GM21786 (cell line): ENCODE results near the gene THY1.
"Not testable (repeated sequence)": the region's sequence is repeated elsewhere in the genome, so short reads cannot be mapped to it uniquely, and the experiment has no call there.

Source experiments
- ATAC-seq: cut with Tn5 transposase; IDR thresholded peaks from one replicate; pipeline ENCODE4 v1.9.1; 2021; ENCODE audit not compliant: unreplicated experiment

The THY1 gene

DNA sequence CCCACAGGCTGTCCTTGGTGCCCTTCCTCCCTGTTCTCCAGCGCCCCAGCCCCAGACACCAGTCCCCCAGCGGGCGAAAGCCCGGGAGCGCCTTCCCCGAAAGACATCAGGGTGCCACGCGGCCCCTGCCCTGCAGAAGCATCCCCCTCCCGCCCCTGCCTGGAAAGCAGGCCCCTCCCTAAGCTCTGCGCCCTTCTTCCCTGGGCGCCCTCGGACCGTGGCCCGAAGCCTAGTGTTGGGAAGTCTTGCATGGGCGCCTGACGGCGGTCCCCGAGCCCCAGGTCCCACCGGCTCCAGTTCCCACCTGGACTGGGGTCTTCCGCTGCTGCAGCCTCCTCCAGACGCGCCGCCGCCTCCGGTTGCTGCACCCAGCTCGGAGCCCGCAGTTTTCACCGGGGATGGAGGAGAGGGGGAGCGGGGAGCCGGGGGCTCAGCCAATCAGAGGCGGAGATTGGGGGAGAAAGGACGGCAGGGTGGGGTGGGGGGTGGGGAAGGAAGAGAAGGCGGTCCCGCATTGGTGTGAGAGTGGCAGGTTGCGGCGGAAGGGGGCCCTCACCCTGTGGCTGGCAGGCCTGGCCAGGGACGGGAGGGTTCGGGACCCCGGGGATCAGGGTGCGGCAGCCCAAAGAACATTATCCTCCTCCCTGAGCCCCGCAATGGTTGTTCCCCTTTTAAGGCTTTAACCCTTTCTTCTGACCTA is at the start of gene THY1:
THY1 (minus strand) TSS at position 364 of the 700 bp plus-strand sequence. CDS start 2,267 bp downstream, outside the sequence.
- ATAC-seq: no peak

DNA sequence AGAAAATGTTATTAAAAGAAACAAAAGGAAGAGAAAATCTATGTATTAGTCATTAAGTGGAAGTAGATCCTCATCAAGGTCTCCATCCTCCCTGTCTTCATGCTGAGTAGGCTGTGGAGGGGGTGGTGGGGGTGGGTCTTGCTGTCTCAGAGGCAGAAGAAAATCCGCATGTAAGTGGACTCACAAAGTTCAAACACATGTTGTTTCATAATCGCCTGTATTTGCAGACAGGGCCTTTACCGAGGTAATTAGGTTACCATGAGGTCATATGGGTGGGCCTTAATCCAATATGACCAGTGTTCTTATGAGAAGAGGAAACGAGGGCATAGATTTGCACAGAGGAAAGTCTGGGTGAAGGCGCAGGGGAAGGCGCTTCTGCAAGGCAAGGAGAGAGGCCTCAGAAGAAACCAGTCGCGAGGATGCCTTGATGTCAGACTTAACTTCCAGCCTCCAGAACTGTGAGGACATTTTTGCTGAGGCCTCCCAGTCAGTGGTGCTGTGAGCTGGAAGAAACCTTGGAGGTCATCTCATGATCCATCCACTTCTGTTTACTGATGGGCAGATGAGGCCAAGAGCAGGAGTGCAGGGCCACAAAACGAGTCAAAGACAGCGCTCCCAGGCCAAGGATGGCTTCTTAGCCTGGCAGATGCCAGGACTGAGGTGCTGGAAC is 49.3 kb upstream of the THY1 start:
- ATAC-seq: no peak

DNA sequence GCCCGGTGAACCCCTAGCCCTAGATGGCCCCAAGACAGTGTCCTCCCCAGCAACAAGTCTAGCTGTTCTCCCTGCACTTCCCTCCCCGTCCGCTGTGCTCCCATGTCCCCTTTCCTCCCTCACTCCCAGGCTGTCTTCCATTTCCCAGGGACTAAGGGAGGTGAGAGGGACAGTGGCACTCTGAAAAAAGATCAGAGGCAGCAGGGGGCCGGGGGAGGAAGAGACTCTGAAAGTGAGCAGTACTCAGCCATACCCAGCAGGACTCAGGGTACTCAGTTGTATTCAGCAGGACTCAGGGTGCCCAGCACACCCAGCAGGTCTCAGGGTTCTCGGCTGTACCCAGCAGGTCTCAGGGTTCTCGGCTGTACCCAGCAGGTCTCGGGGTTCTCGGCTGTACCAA is 48.4 kb upstream of the THY1 start:
- ATAC-seq: no peak

DNA sequence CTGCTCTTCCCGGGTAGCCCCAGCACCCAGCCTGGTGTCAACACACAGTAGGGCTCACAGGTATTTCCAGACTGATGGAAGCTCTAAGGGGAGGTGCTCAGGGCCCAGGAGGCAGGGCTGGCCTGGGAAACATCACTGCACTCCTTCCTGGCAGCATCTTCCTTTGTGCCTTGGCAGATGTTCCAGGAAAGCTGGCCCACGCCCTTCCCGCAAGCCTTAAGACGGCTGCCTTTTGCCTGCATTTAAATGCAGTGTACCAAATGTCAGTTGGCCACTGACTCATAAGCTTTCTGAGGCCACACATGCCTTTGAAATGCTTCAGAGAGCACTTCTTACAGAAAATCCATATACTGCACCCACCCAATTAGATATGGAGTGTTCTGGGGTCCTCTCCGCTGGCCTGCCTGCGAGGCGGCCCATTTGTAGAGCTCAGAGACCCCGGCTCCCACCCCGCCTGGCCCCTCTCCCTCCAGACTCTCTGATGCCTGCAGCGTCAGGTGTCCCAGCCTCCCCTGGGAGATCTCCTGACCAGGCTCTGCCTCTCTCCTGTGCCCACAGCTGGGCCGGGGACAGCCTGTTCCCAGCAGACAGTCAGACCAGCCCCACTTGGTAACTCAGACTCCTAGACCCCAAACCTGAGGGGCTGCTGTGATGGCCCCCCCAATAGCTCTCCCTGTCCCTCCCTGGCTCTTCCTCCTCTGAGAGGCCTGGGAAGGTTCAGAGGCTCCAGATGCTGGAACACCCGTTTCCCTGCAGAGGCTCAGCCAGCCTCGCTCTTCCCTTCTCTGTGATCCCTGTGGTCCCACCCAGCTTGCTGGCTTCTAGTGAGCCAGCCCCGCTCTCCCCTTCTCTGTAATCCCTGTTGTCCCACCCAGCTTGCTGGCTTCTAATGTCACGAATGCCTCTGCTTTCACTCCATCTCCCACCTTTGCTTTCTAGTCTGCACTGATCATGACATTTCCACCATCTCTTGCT is 47.6 kb upstream of the THY1 start:
- no peak for ATAC-seq

DNA sequence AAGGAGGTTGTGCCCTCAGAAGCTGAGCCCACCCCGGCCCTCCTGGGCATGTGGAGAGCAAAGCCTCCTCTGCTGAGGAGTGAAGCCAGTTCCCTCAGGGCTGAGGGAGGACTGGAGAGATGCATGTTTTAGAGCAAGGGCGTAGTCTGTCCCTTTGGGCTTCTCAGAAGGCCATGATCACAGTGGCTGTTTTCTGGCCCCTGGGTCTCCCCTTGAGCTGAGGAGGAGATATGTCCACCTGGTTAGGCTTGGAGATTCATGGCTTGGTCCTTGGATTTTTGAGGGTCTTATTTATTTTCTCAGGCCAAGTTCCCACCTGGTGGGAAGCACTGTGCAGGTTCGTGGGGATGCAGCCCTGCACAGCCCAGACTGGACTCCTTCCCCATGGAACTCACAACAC is 46.5 kb upstream of the THY1 start:
- no peak for ATAC-seq

DNA sequence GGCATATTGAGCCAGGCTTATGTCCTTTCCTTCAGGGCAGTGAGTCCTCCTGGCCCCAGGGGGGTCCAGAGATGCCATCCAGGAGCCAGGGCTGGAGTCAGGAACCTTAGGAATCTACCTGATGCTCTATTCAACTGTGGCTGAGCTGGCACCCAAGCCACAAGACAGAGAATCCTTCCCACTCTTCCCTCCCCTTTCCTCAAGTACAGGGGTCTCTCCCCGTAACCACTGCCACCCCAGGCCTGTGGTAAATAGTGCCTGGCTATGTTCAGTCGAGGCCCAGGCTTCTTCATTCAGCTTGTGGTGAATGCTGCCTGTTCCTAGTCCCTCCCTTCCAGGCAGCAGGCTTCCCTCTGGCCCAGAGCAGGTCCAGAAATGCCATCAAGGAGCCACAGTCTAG is 45.5 kb upstream of the THY1 start:
- ATAC-seq: no peak

DNA sequence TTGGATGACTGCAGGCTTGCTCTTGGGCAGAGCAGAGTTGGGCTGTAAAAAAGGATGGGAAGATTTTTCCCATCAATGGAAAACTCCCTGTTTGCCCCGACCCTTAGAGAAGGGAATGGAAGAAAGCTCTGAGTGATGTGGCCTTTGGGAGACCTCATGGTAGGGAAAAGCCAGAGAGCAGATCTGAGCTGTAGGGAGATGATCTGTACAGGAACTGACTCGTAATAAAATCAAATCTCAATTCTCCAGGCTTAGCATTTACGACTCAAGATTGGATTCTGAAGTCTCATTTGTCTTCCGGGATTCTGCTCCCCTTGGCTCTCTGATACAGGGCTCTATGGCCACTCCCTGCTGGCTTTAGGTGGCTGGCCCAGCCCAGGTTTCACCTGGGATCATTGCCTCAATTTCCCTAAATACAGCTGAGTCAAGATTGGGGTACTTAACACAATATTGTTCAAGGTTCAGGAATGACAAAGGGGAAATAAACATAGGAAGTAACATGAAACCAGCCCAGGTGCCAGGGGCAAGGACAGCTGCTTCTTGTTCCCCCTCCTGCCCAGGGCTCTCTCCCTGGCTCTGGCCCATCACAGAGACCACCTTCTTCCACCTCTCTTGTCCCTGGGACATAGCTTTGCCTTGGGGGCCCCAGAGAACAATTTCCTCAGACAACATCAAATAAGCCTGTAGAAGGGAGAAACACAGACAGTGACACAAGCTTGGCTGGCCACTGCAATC is 38.4 kb upstream of the THY1 start:
- no peak for ATAC-seq

DNA sequence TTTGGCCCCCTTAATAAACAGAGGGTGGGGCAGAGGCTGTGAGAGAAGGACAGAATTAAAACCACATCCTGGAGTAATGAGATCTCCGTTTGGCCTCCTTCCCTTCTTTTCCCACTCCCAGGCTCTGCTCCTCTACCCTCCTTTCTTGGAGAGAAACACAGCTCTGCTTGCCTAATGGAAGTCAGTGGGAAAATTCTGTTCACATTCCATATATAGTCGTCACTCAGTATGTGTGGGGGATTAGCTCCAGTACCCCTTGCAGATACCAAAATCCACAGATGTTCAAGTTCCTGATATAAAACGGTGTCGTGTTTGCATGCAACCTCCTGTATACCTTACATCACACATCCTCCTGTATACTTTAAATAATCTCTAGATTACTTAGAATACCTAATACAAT is 37.6 kb upstream of the THY1 start:
- ATAC-seq: no peak

DNA sequence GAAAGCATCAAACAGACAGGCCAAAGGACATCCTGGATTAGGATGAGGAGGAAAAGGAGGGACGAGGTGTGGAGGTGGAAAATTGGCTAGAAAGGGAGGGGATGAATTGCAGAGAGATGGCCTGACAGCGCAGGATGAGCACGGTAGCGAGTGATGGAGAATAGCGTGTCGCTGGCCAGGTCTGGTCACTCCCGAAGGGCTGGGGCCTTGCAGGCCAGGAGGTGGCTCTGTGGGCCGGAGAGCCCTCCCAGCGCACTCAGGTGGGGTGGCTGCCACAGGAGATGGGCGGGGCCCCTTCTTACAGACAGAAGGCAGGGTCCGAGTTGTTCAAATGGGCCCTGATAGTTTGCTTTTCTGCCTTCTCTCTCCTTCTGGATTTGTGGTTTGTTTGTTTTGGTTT is 37.1 kb upstream of the THY1 start:
- ATAC-seq: no peak

DNA sequence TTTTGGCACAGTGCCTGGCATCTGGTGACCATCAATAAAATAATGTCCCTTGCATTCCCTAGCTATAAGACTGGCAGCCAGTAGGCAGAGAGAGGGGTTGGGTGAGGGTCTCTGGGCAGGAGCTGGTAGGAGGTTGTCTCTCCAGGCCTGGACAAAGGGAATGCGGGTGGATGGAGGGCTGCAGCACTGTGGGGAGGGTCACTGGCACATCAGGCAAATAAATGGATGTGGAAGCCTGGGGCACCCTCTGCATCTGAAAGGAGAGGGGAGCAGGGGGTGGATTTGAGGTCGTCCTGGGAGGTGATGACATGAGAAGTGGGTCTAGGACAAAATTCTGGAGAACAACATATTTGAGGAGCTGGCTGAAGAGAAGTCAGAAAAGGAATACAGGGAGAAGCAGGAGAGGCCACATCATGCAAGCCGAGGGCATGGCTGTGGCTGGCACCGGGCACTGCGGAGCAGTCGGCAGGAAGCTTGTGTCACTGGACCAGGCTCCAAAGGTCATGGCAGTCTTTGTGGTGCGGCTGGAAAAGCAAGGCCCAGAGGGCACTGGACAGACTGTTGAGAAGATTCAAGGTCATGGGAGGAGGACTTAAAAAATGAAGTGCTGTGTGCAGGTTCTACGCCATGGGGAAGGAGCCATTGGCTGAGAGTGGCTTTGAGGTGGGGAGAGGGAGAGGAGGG is 36.5 kb upstream of the THY1 start:
- no peak for ATAC-seq

DNA sequence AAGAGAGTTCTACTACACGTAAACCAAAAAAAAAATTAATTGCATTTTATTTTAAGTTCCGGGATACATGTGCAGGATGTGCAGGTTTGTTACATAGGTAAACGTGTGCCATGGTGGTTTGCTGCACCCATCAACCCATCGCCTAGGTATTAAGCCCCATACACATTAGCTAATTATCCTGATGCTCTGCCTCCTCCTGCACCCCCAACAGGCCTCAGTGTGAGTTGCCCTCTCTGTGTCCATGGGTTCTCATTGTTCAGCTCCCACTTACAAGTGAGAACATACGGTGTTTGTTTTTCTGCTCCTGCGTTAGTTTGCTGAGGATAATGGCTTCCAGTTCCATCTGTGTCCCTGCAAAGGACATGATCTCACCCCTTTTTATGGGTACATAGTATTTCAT is 32.7 kb upstream of the THY1 start:
- not testable (repeated sequence) for ATAC-seq

DNA sequence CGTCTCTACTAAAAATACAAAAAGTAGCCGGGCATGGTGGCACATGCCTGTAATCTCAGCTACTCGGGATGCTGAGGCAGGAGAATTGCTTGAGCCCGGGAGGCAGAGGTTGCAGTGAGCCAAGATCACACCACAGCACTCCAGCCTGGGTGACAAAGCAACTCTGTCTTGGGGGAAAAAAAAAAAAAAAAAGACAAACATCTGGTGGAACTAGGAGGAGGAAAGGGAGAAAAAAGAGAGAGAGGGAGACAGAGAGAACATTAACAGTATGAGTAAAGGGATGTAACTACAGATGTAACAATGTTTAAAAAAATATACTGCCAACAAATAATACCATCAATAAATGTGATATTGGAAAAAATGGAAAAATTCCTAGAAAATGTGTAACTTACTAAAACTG is 32.3 kb upstream of the THY1 start:
- not testable (repeated sequence) for ATAC-seq

DNA sequence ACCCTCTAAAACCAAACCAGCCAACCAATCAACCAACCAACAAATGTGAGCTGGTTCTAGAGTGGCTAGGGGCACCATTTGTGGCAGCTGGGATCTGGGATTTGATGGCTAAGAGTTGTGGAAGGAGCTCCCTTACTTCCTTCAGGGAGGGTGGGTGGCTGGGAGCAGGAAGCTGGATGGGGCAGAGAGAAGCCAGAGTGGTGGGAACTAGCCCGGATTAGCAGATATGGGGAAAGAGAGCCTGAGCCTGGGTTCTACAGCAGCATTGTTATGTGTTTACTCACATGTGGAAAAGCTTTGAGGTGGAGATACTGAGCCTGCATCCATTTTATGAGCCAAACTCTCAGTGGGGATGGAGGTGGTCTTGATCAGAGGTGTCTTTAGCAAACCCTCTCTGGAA is 30.9 kb upstream of the THY1 start:
- no peak for ATAC-seq

DNA sequence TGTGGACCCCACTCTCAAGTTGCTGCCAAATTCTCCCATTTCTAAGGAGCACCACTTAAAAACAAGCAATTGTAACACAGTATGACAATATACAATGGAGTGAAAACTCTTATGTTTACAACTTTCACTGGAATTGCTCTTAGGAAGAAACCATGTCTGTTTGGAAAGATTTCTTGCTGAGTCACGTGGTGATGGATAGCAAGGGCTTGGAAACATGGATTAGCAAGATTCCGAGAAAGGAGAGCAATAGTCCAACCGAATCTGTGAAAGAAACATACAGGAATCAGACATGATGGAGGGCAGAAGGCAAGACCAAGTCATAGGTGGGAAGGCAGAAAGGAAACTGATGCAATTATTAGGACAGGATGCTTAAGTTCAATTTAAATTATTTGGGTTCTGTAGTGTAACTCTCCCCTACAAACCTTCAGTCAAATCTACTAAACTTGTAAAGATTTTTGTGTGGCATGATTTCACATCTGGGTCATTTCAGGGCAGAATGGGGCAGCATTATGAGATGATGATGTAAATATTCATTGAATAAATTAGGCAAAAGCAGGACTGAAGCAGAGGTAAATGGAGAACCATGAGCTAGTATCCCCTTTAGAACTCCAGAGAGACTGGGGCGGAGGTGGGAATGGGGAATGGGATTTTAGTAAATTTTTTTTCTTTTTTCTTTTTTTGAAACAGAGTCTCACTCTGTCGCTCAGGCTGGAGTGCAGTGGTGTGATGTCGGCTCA is 27.8 kb upstream of the THY1 start:
- no peak for ATAC-seq

DNA sequence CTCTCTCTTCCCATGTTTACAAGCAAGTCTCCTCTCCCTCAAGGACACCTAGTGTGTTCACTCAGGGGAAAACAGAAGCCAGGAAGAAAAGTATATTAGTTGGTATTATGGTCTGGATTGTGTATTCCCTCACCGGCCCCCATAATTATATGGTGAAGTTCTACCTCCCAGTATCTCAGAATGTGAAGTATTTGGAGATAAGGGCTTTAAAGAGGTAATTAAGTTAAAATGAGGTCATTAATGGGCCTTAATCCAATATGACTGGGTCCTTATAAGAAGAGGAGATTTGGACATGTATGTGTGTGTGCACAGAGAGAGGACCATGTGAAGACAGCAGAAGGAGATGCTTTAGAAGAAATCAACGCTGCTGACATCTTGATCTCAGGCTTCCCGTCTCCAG is 26.5 kb upstream of the THY1 start:
- no peak for ATAC-seq

DNA sequence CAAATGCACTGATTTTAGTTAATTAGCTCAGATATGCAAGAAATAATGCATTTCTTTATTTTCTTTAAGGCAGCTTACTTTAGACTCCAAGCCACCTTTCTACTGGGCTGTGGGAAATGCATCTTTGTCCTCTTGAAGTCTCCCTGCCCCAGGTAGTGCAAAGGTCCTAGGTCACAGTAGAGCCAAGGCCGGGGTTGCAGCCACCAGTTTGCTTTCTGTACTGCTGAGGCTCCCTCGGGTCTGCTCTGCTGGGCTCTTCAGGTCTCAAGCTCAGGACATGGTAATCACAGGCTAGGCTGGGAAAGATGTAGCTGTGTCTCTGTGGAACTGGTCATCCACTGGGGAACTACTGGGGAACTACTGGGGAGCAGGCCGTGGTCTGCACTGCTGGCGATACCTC is 25.4 kb upstream of the THY1 start:
- ATAC-seq: no peak

DNA sequence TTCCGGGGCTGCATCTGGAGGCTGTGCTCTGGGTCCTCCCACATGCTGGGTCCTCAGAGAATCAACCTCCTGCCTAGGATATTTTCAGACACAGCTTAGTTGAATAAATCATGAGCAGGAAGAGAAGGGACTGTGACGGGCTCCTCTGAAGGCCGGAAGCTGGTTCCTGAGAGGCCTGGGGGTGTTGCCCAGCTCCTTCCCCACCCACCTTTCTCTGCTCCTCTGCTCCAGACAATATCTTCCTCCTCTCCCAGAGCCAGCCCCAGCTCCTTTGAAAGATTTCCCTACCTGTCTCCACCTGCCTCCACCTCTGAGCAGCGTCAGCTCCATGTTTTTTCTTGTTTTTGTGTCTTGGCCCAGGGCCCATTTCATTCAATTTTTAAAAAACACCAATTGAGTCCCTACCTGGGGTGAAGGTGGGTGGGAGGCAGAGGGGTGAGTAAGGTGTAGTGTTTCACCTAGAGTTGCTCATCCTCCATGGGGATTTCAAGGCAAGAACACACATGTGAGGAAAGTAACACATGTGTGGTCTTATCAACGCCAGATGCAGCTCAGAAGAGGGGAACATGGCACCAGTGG is 24.8 kb upstream of the THY1 start:
- ATAC-seq: no peak

DNA sequence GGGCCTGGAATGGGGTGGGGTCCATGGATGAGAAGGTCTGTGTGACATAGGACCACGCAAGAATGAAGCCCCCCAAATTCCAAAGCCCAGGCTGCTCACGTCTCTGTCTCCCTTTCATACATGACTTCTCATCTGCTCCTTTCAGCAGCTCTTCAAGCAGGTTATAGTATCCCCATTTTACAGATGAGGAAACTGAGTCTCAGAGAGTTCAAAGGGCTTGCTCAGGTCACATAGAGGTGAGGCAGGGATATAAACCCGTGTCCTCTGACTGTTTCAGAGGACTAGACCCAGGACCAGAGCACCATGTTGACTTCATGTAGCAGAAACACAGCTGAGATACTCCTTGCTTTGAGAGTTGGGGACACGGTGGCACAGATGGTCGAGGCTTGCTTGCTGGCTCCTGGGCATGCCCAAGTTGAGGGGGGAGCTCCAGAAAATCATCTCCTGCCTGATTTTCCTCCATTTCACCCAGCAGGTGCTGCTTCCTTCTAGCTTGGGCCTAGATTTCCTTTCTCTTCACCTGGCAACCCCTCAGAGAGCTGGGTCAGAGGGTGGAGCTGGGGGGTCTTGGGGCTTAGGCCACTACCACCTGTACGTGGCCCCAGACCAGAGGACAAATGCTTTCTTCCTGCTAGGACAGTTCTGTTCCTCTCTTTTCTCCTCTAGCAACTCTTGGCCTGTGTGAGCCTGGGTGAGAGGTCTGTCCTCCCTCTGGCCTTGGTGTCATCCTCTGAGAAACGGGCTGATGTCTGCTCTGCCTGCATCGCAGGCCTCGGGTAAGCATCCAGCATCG is 24.1 kb upstream of the THY1 start:
- ATAC-seq: no peak

DNA sequence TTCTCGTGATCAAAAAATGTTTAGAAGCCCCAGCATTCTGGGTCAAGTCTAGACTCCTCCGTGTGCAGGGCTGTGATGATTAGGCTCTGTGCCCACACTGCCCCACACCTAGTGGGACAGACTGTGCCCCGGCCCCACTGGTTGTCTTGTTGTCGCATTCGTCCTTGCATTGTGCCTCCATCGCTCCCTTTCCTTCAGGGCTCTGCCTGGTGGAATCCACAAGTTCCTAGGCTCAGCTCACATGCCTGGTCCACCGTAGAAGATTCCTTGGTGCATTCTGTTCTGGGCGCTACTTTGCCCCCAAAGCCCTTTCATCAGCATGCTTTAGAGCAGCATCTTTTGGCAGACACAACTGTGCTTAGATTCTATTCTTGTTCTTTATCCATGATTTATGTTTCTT is 23.5 kb upstream of the THY1 start:
- no peak for ATAC-seq
